ENCODE data around the gene ATF3. TPM values are rescaled to one million over a fixed set of nuclear protein-coding genes. Genes with fewer than 3 reads are reported as not detected.

The ATF3 gene
- total RNA-seq, 2 experiments from 2014 or later: 10.4 to 12.7 TPM

GRCh38 chr1:212645546-212646543 lies 37.3 kb downstream of the ATF3 start:
- POLR2A ChIA-PET: no interaction called here
- ATAC-seq (ENCODE audit: poor library complexity): no peak
- TF ChIP-seq, protein P1, sequence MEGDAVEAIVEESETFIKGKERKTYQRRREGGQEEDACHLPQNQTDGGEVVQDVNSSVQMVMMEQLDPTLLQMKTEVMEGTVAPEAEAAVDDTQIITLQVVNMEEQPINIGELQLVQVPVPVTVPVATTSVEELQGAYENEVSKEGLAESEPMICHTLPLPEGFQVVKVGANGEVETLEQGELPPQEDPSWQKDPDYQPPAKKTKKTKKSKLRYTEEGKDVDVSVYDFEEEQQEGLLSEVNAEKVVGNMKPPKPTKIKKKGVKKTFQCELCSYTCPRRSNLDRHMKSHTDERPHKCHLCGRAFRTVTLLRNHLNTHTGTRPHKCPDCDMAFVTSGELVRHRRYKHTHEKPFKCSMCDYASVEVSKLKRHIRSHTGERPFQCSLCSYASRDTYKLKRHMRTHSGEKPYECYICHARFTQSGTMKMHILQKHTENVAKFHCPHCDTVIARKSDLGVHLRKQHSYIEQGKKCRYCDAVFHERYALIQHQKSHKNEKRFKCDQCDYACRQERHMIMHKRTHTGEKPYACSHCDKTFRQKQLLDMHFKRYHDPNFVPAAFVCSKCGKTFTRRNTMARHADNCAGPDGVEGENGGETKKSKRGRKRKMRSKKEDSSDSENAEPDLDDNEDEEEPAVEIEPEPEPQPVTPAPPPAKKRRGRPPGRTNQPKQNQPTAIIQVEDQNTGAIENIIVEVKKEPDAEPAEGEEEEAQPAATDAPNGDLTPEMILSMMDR (IDR thresholded peaks at IDR 0.05): no peak

DNA sequence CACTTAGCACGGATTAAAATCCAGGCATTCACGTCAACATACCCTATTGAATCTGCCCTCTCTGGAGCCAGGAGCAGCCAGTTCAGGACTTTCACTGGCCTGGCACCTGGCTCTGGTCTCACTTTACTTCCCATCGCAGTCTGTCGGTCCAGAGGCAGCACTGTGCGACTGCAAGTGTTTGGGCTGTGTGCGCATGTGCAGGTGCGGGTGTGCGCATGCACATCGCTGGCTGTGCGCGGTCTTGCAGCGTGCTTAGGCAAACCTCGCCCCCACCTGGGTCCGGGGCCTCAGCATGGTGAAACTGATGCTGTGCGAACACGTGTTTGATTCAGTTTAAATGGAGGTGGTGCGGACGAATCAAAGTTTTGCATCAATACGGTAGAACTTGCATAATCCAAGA lies 38.0 kb downstream of the ATF3 start:
- no peak overlapping the region for H3K27ac ChIP-seq (ENCODE audit: low read depth in 1 of 2, low read length in 2 of 2)
- TF ChIP-seq, protein P1 (IDR thresholded peaks at IDR 0.05): no peak
- no peaks in the 10 kb centered on the region for H3K27me3 ChIP-seq (ENCODE audit: control insufficient read depth in 1 of 2, insufficient read depth in 2 of 2, low read length in 2 of 2)
- Mint-ChIP-seq H3K27me3 (peaks cover under 1% of the 10 kb centered on the region), H3K27ac (no peak overlapping the region), H3K4me1 (ENCODE audit: low read depth) (no peaks in the 10 kb centered on the region), H3K9me3 (no peaks in the 10 kb centered on the region), H3K4me3 (no peak overlapping the region), H3K36me3 (ENCODE audit: low read depth) (no peaks in the 10 kb centered on the region)
- intact Hi-C loops (cut with DNase I, micrococcal nuclease): no loop called here
- POLR2A ChIA-PET: no interaction called here
- ATAC-seq (ENCODE audit: poor library complexity) (no peak), DNase-seq (no peak)
- no peak overlapping the region for H3K4me3 ChIP-seq (ENCODE audit: low read length)
- H3K9me3 ChIP-seq (ENCODE audit: control insufficient read depth in 1 of 2, insufficient read depth in 1 of 2, low read length in 2 of 2): no peaks in the 10 kb centered on the region
- no peaks in the 10 kb centered on the region for H3K36me3 ChIP-seq (ENCODE audit: insufficient read depth, low read length)
- no peaks in the 10 kb centered on the region for H3K4me1 ChIP-seq (ENCODE audit: insufficient read depth, low read length)
- CTCF ChIA-PET: no interaction called here

More at GRCh38 chr1:212645546-212646543, 37.3 kb downstream of the ATF3 start:
- H3K9me3 Mint-ChIP-seq: no peaks in the 10 kb centered on the region
- no peaks in the 10 kb centered on the region for H3K27me3 ChIP-seq (ENCODE audit: control insufficient read depth in 1 of 2, insufficient read depth in 2 of 2, low read length in 2 of 2)
- H3K27me3 Mint-ChIP-seq: peaks cover 2% of the 10 kb centered on the region
- DNase-seq: no peak
- no peak overlapping the region for H3K27ac Mint-ChIP-seq
- H3K36me3 ChIP-seq (ENCODE audit: insufficient read depth, low read length): no peaks in the 10 kb centered on the region
- H3K36me3 Mint-ChIP-seq (ENCODE audit: low read depth): no peaks in the 10 kb centered on the region
- intact Hi-C loops (cut with DNase I, micrococcal nuclease): no loop called here
- CTCF ChIA-PET: no interaction called here
- no peaks in the 10 kb centered on the region for H3K4me1 Mint-ChIP-seq (ENCODE audit: low read depth)
- no peaks in the 10 kb centered on the region for H3K9me3 ChIP-seq (ENCODE audit: control insufficient read depth in 1 of 2, insufficient read depth in 1 of 2, low read length in 2 of 2)
- no peak overlapping the region for H3K27ac ChIP-seq (ENCODE audit: low read depth in 1 of 2, low read length in 2 of 2)
- H3K4me3 Mint-ChIP-seq: no peak overlapping the region
- no peaks in the 10 kb centered on the region for H3K4me1 ChIP-seq (ENCODE audit: insufficient read depth, low read length)
- H3K4me3 ChIP-seq (ENCODE audit: low read length): no peak overlapping the region

DNA sequence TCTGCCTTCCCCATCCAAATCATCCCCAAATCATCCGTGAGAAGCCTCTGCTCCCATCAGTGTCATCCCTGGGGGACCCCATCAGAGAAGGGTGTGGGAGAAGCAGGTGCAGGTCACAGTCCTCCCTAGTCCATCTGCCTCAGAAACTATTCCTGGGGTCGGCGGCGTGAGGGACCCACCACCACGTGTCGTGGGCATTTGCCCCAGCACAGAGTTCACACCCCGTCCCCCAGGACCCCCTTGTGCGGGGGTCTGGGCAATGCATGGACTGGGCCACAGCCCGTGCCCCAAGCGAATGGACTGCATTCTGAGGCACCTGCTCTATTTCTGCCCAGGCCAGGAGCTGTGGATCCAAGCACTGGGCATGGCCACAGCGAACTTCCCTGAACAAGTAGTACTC lies 38.4 kb downstream of the ATF3 start:
- no peak overlapping the region for H3K4me3 ChIP-seq (ENCODE audit: low read length)

More for the DNA sequence above, 38.4 kb downstream of the ATF3 start:
- no peak overlapping the region for H3K27ac Mint-ChIP-seq
- POLR2A ChIA-PET: no interaction called here
- no peaks in the 10 kb centered on the region for H3K36me3 ChIP-seq (ENCODE audit: insufficient read depth, low read length)
- no peaks in the 10 kb centered on the region for H3K4me1 ChIP-seq (ENCODE audit: insufficient read depth, low read length)
- TF ChIP-seq, protein P1 (IDR thresholded peaks at IDR 0.05): no peak
- no peaks in the 10 kb centered on the region for H3K9me3 ChIP-seq (ENCODE audit: control insufficient read depth in 1 of 2, insufficient read depth in 1 of 2, low read length in 2 of 2)
- DNase-seq (no peak), ATAC-seq (ENCODE audit: poor library complexity) (no peak)
- H3K4me3 Mint-ChIP-seq: no peak overlapping the region
- intact Hi-C loops (cut with DNase I, micrococcal nuclease): no loop called here
- H3K27me3 ChIP-seq (ENCODE audit: control insufficient read depth in 1 of 2, insufficient read depth in 2 of 2, low read length in 2 of 2): no peaks in the 10 kb centered on the region
- H3K27me3 Mint-ChIP-seq: peaks cover 5% of the 10 kb centered on the region
- no peaks in the 10 kb centered on the region for H3K4me1 Mint-ChIP-seq (ENCODE audit: low read depth)
- H3K27ac ChIP-seq (ENCODE audit: low read depth in 1 of 2, low read length in 2 of 2): no peak overlapping the region
- H3K36me3 Mint-ChIP-seq (ENCODE audit: low read depth): no peaks in the 10 kb centered on the region
- no peaks in the 10 kb centered on the region for H3K9me3 Mint-ChIP-seq
- CTCF ChIA-PET: no interaction called here

Measured in CD4-positive, alpha-beta T cell (primary cell).